Measurements from ENCODE around the gene OR1E1.
A peak's percentile ranks its signal among the peaks of the same experiment; 100 is the strongest.
"Not testable (repeated sequence)": the region's sequence is repeated elsewhere in the genome, so short reads cannot be mapped to it uniquely, and the experiment has no call there.

Gene OR1E1

GRCh38 chr17:3398310-3398709, at the start of gene OR1E1:
Gene OR1E1 (minus strand): TSS chr17:3398410. CDS start chr17:3398410, 0 bp downstream.
- no peak for DNase-seq

- DNase-seq: peak; percentile 15
These were observed 49.4 kb upstream of the OR1E1 start for GRCh38 chr17:3447625-3448024.

- DNase-seq: no peak
These were observed 42.2 kb upstream of the OR1E1 start for GRCh38 chr17:3440451-3440850.

GRCh38 chr17:3438368-3438767, 40.2 kb upstream of the OR1E1 start:
- DNase-seq: no peak

GRCh38 chr17:3433741-3434140, 35.5 kb upstream of the OR1E1 start, which contains the start of gene OR1E2:
Gene OR1E2 (minus strand): TSS chr17:3433841. CDS start chr17:3433841, 0 bp downstream.
- DNase-seq: no peak

GRCh38 chr17:3433215-3433614, 35.0 kb upstream of the OR1E1 start:
- DNase-seq: peak; percentile 19

- DNase-seq: no peak
These were observed 20.0 kb upstream of the OR1E1 start for GRCh38 chr17:3418222-3418621.

GRCh38 chr17:3415610-3416009, 17.4 kb upstream of the OR1E1 start:
- DNase-seq: no peak

- DNase-seq: not testable (repeated sequence)
These were observed 14.0 kb upstream of the OR1E1 start for GRCh38 chr17:3412216-3412615.

GRCh38 chr17:3411070-3411469, 12.9 kb upstream of the OR1E1 start, which contains the start of gene OR3A3:
Gene OR3A3 (plus strand): TSS chr17:3411370.
- no peak for DNase-seq

GRCh38 chr17:3403856-3404255, 5.6 kb upstream of the OR1E1 start:
- DNase-seq: not testable (repeated sequence)

GRCh38 chr17:3401786-3402185, 3.6 kb upstream of the OR1E1 start:
- no peak for DNase-seq

- no peak for DNase-seq
These were observed 1.8 kb upstream of the OR1E1 start for GRCh38 chr17:3400055-3400454.

- not testable (repeated sequence) for DNase-seq
These were observed 409 bp downstream of the OR1E1 start for GRCh38 chr17:3397801-3398200.

GRCh38 chr17:3389791-3390190, 8.4 kb downstream of the OR1E1 start:
- DNase-seq: no peak

GRCh38 chr17:3385869-3386816, 12.1 kb downstream of the OR1E1 start, which contains the start of gene OR3A2:
Gene OR3A2 (minus strand): TSS chr17:3386308.
- DNase-seq: peak; percentile 18

- no peak for DNase-seq
These were observed 16.3 kb downstream of the OR1E1 start for GRCh38 chr17:3381957-3382356.

GRCh38 chr17:3378321-3378720, 19.9 kb downstream of the OR1E1 start:
- DNase-seq: no peak

- not testable (repeated sequence) for DNase-seq
These were observed 27.0 kb downstream of the OR1E1 start for GRCh38 chr17:3371167-3371566.

Data from activated CD4-positive, alpha-beta T cell treated with anti-CD3 and anti-CD28 coated beads, Interleukin-10, Interleukin-2, amounts not matched to agents 100 ng/mL and 50 ng/mL, durations not matched to agents 16 hours and 8 hours (primary cell).